PC-9 (cell line): ENCODE results near the gene ZMYND15. TPM values are rescaled to one million over a fixed set of nuclear protein-coding genes. Genes with fewer than 3 reads are reported as not detected.

Experiments
- BruUV-seq: library from RNA; stranded (reverse); fragments of 400-500 nt; replicated peaks from 2 replicates; lab custom pipeline; 2021; lab: Mats Ljungman, UMichigan
- CTCF ChIA-PET: fragments of 300-600 bp; sonication (Branson Sonifier 250); formaldehyde crosslinking; loops from one replicate; lab custom pipeline; 2022; ENCODE audit warnings: antibody characterized with exemption; lab: Charles Lee
- POLR2A ChIA-PET: fragments of 300-600 bp; sonication (Branson Sonifier 250); formaldehyde crosslinking; loops from one replicate; lab custom pipeline; 2022; ENCODE audit warnings: antibody characterized with exemption; ENCODE audit not compliant: unreplicated experiment; lab: Charles Lee
- DNase-seq, 2 experiments: peaks; one replicate each; pipeline versions ENCODE4 v3.0.0 to v3.0.0-alpha.2; 2015 to 2022; ENCODE audit warnings: mixed read lengths in 1 of 2
- H2AFZ ChIP-seq: fragments of 200-600 bp; sonication (generic); 2 replicates; pipeline ENCODE4 v1.8.1; 2017; ENCODE audit warnings: antibody characterized with exemption
- H3F3A ChIP-seq: fragments of 200-600 bp; sonication (generic); 2 replicates; pipeline ENCODE4 v1.8.1; 2017; ENCODE audit warnings: antibody characterized with exemption, mild to moderate bottlenecking, low read depth; ENCODE audit not compliant: insufficient read depth
- H3K27ac ChIP-seq: fragments of 200-600 bp; sonication (generic); 2 replicates; pipeline ENCODE4 v1.6.1; 2016; ENCODE audit warnings: mixed run types
- H3K27me3 ChIP-seq: fragments of 200-600 bp; sonication (generic); 2 replicates; pipeline ENCODE4 v1.6.1; 2016; ENCODE audit warnings: low read depth, mixed run types; ENCODE audit not compliant: insufficient read depth
- H3K36me3 ChIP-seq: fragments of 200-600 bp; sonication (generic); 2 replicates; pipeline ENCODE4 v1.6.1; 2016; ENCODE audit warnings: low read depth, mixed run types
- H3K4me1 ChIP-seq: fragments of 200-600 bp; sonication (generic); replicated peaks from 2 replicates; pipeline ENCODE4 v1.6.1; 2016; ENCODE audit warnings: mixed run types; ENCODE audit not compliant: insufficient read depth
- H3K4me2 ChIP-seq: fragments of 200-600 bp; sonication (generic); 2 replicates; pipeline ENCODE4 v1.6.1; 2017; ENCODE audit warnings: mixed run types
- H3K4me3 ChIP-seq: fragments of 200-600 bp; sonication (generic); 2 replicates; pipeline ENCODE4 v1.6.1; 2016; ENCODE audit warnings: mixed run types
- H3K79me2 ChIP-seq: fragments of 200-600 bp; sonication (generic); 2 replicates; pipeline ENCODE4 v1.6.1; 2017; ENCODE audit warnings: low read depth, mixed run types
- H3K9me2 ChIP-seq: fragments of 200-600 bp; sonication (generic); 2 replicates; pipeline ENCODE4 v1.8.1; 2017; ENCODE audit warnings: mild to moderate bottlenecking; ENCODE audit not compliant: insufficient read depth
- H3K9me3 ChIP-seq: fragments of 200-600 bp; sonication (generic); 2 replicates; pipeline ENCODE4 v1.8.1; 2016; ENCODE audit warnings: low read depth; ENCODE audit not compliant: insufficient read depth
- H4K20me1 ChIP-seq: fragments of 200-600 bp; sonication (generic); 2 replicates; pipeline ENCODE4 v1.8.1; 2017; ENCODE audit not compliant: insufficient read depth
- CTCF ChIP-seq: fragments of 200-600 bp; sonication (generic); conservative IDR thresholded peaks from 2 replicates; pipeline ENCODE4 v1.6.1; 2017; ENCODE audit warnings: mixed run types, antibody characterized with exemption, mild to moderate bottlenecking, moderate library complexity
- EZH2 ChIP-seq: fragments of 200-600 bp; sonication (generic); IDR thresholded peaks from 2 replicates; pipeline ENCODE4 v1.8.0; 2017; ENCODE audit warnings: antibody characterized with exemption, low read depth
- intact Hi-C: fragments of 100-400 bp; cut with micrococcal nuclease; formaldehyde crosslinking; loops from one replicate; pipeline ENCODE4 v1.10.0; 2022; ENCODE audit not compliant: unreplicated experiment
- total RNA-seq: library from RNA; stranded (reverse); gene quantifications from 2 replicates; pipeline ENCODE4 v1.2.3, GENCODE V29; 2021

Gene ZMYND15
- total RNA-seq, 1 experiment from 2014 or later: 2.3 TPM

- peak overlapping the region; percentile 96 for H2AFZ ChIP-seq
These were observed 1.2 kb upstream of the ZMYND15 start for GRCh38 chr17:4738136-4739121.

GRCh38 chr17:4740025-4740351, 355 bp downstream of the ZMYND15 start:
- no peak for DNase-seq
- Histone ChIP-seq H3K27ac (no peak overlapping the region), H3K9me2 (no peaks in the 10 kb centered on the region), H3K36me3 (no peaks in the 10 kb centered on the region), H3K27me3 (0 out of 2 replicates have a peak, but pooled peaks cover 6% of the 10 kb centered on the region), H3F3A (peaks cover 8% of the 10 kb centered on the region), H4K20me1 (no peaks in the 10 kb centered on the region), H3K4me3 (peak overlapping the region; percentile 95; the same call in 1 of the 2 replicates), H3K9me3 (no peaks in the 10 kb centered on the region), H3K4me2 (peak overlapping the region; percentile 87), H2AFZ (peak overlapping the region; percentile 96; the same call in 1 of the 2 replicates), H3K79me2 (no peaks in the 10 kb centered on the region), H3K4me1 (peaks cover 12% of the 10 kb centered on the region; the same call in 1 of the 2 replicates)
- intact Hi-C loops: no loop called here
- CTCF ChIA-PET: no interaction called here
- POLR2A ChIA-PET: no interaction called here
- TF ChIP-seq EZH2: no peak
- no peak for TF ChIP-seq CTCF
- no TSS peak for BruUV-seq

More at GRCh38 chr17:4738136-4739121, 1.2 kb upstream of the ZMYND15 start:
- DNase-seq: peak; percentile 74 to 85
- Histone ChIP-seq H4K20me1 (no peaks in the 10 kb centered on the region), H3K9me2 (no peaks in the 10 kb centered on the region), H3K4me3 (peak overlapping the region; percentile 95), H3K36me3 (no peaks in the 10 kb centered on the region), H3F3A (peaks cover 8% of the 10 kb centered on the region), H3K79me2 (no peaks in the 10 kb centered on the region), H3K27ac (peak overlapping the region; percentile 75), H3K27me3 (0 out of 2 replicates have a peak, but pooled peaks cover 6% of the 10 kb centered on the region), H3K9me3 (no peaks in the 10 kb centered on the region), H3K4me1 (peaks cover 12% of the 10 kb centered on the region; the same call in 1 of the 2 replicates), H3K4me2 (peak overlapping the region; percentile 87)
- no peak for TF ChIP-seq EZH2
- 0 out of 2 replicates have a peak, but pooled peaks have one; percentile 7 for TF ChIP-seq CTCF
- CTCF ChIA-PET: interaction anchor here (0.6 to 1.4 kb wide), 4 partner anchors 8 to 52 kb away, joined by 3 to 13 read pairs (median 6); partner anchors contain the start of gene ARRB2
- POLR2A ChIA-PET: interaction anchor here (0.5 to 0.9 kb wide), 7 partner anchors 15 to 256 kb away, joined by 4 to 10 read pairs (median 7); partner anchors contain the start of genes PLD2 and SPAG7
- intact Hi-C loops: loop anchor here (2.0 kb wide), 1 partner anchor 28 kb away; the partner anchor contains the start of gene ARRB2
- TSS peak; percentile 48 for BruUV-seq

GRCh38 chr17:4740584-4740983, 951 bp downstream of the ZMYND15 start:
- H3K4me2 ChIP-seq: peak overlapping the region; percentile 87
- H4K20me1 ChIP-seq: no peaks in the 10 kb centered on the region
- POLR2A ChIA-PET: interaction anchor here (0.7 kb wide), 1 partner anchor 179 kb away, joined by 5 read pairs; no protein-coding TSS in a partner anchor
- H3K27me3 ChIP-seq: 0 out of 2 replicates have a peak, but pooled peaks cover 6% of the 10 kb centered on the region
- H3K79me2 ChIP-seq: no peaks in the 10 kb centered on the region
- H3K4me1 ChIP-seq: peaks cover 12% of the 10 kb centered on the region; the same call in 1 of the 2 replicates
- CTCF ChIA-PET: no interaction called here
- peaks cover 8% of the 10 kb centered on the region for H3F3A ChIP-seq
- no peaks in the 10 kb centered on the region for H3K36me3 ChIP-seq
- no peak overlapping the region for H3K4me3 ChIP-seq
- H3K9me2 ChIP-seq: no peaks in the 10 kb centered on the region
- DNase-seq: no peak
- H3K27ac ChIP-seq: no peak overlapping the region
- TF ChIP-seq CTCF (no peak), EZH2 (no peak)
- BruUV-seq: no TSS peak
- intact Hi-C loops: no loop called here
- no peaks in the 10 kb centered on the region for H3K9me3 ChIP-seq
- no peak overlapping the region for H2AFZ ChIP-seq
